Duodenal mucosa (tissue), 2 donors: Measurements from ENCODE around the gene CPNE2.

Source experiments
- H3K27ac ChIP-seq: one replicate; pipeline ENCODE4 v1.7.0; 2013; ENCODE audit warnings: low read depth, low read length
- H3K27me3 ChIP-seq, 2 donors: one replicate each; pipeline ENCODE4 v1.7.0; 2013; ENCODE audit warnings: low read length in 2 of 2, control low read depth in 1 of 2; ENCODE audit not compliant: insufficient read depth in 2 of 2, control insufficient read depth in 1 of 2
- H3K36me3 ChIP-seq, 2 donors: one replicate each; pipeline ENCODE4 v1.7.0; 2013; ENCODE audit warnings: low read length in 2 of 2, control low read depth in 1 of 2; ENCODE audit not compliant: insufficient read depth in 2 of 2, control insufficient read depth in 1 of 2
- H3K4me1 ChIP-seq, 2 donors: one replicate each; pipeline ENCODE4 v1.7.0; 2013; ENCODE audit warnings: low read length in 2 of 2, control low read depth in 1 of 2; ENCODE audit not compliant: insufficient read depth in 2 of 2, control insufficient read depth in 1 of 2
- H3K4me3 ChIP-seq, 2 donors: one replicate each; pipeline ENCODE4 v1.7.0; 2013; ENCODE audit warnings: low read length in 2 of 2, low read depth in 1 of 2
- H3K9ac ChIP-seq, 2 donors: one replicate each; pipeline ENCODE4 v1.7.0; 2013; ENCODE audit warnings: low read length in 2 of 2, low read depth in 1 of 2
- H3K9me3 ChIP-seq, 2 donors: one replicate each; pipeline ENCODE4 v1.7.0; 2013; ENCODE audit warnings: low read length in 2 of 2, control low read depth in 1 of 2; ENCODE audit not compliant: control insufficient read depth in 1 of 2

The CPNE2 gene

DNA sequence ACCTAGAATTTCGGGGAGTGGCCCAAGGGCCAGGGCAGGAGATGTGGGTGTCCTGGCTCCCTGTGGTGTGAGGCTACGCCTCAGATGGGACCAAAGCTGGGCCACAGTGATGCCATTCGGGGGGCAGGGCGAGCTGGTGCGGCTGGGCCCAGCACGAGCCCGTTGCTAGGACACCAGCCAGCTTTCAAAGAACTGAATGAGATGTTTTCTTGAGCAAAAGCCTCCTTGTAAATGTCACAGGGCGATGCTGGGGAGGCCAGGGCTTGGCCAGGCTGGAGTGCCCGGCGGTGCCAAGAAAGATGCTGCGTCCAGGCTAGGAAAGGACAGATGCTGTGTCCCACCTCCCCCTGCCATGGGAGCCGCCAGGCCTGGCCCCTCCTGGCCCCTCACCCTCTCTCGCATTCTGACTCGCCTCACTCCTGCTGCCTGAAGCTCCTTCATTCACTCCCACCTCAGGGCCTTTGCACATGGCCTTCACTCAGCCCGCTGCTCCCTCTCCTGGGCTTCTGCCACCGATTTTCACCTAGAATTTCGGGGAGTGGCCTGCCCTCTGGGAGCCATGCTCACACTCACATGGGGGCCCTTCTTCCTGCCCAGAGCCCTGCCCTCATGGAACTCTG lies 39.1 kb downstream of the CPNE2 start:
- H3K9me3 ChIP-seq: no peaks in the 10 kb centered on the region
- no peak overlapping the region for H3K4me3 ChIP-seq
- H3K27ac ChIP-seq: no peak overlapping the region
- no peaks in the 10 kb centered on the region for H3K36me3 ChIP-seq
- peaks cover 26 to 28% of the 10 kb centered on the region in 2 donors for H3K4me1 ChIP-seq
- no peaks in the 10 kb centered on the region for H3K27me3 ChIP-seq
- no peak overlapping the region for H3K9ac ChIP-seq

DNA sequence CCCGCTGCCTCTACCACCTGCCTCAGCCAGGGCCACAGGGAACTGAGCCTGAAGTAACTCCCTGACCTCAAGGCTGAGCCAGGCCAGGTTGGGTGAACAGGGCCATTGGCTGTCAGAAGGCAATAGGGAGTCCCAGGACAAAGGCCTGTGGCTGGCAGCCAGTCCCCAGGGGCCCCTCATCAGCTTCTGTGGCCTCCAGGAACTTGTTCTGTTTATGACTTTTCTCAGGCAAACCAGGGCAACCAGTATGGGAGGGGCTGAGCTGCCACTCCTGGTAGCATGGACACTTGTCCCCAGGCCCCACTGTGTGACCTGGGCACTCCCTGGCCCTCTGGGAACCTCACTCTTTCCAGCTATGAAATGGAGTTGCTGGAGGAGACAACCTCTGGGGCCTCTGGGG lies 40.1 kb downstream of the CPNE2 start:
- Histone ChIP-seq H3K4me3 (no peak overlapping the region), H3K27ac (no peak overlapping the region), H3K4me1 (peaks cover 26 to 28% of the 10 kb centered on the region in 2 donors), H3K9ac (no peak overlapping the region), H3K9me3 (no peaks in the 10 kb centered on the region), H3K36me3 (no peaks in the 10 kb centered on the region), H3K27me3 (no peaks in the 10 kb centered on the region)

DNA sequence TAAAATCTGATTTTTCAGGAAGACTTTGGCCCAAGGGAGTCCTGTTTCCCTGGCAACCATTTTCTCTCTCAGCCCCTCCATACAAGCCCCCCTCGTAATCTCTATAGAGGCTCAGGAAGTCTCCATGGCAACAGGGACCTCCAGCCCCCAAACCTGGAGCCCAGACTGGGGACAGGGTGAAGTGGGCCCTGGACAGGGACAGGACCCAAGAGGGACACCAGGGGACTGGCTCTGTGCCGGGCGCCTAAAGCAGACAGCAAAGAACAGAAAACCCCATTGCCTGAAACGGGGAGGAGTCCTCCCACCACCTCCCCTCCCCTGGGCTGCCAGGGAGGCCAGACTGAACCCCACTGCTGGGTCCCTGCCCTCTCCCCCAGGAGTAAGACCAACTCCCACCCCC lies 40.6 kb downstream of the CPNE2 start:
- no peak overlapping the region for H3K9ac ChIP-seq
- no peaks in the 10 kb centered on the region for H3K9me3 ChIP-seq
- no peak overlapping the region for H3K4me3 ChIP-seq
- no peaks in the 10 kb centered on the region for H3K36me3 ChIP-seq
- H3K4me1 ChIP-seq: peaks cover 26 to 28% of the 10 kb centered on the region in 2 donors
- no peaks in the 10 kb centered on the region for H3K27me3 ChIP-seq
- no peak overlapping the region for H3K27ac ChIP-seq

DNA sequence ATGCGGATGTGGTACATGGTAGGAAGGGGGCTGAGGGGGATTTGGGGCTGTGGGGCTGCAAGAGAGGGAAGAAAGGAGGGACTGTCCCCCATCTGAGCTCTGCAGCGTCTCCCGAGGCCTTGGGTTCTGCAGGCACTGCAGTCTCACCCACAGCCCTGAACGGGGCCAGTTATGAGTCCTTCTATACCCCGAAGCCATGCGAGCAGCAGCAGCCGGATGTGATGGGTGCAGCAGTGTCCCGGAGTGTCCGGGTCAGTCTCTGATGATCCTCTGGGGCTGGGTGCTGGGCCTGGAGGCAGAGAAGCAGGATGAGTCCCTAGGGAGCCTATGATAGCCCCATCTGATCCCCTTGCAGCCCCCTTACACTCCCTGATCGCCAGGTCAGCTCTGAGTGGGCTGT lies 41.5 kb downstream of the CPNE2 start:
- Histone ChIP-seq H3K9me3 (no peaks in the 10 kb centered on the region), H3K27me3 (no peaks in the 10 kb centered on the region), H3K4me3 (no peak overlapping the region), H3K4me1 (peaks cover 26 to 28% of the 10 kb centered on the region in 2 donors), H3K9ac (no peak overlapping the region), H3K36me3 (no peaks in the 10 kb centered on the region), H3K27ac (no peak overlapping the region)

DNA sequence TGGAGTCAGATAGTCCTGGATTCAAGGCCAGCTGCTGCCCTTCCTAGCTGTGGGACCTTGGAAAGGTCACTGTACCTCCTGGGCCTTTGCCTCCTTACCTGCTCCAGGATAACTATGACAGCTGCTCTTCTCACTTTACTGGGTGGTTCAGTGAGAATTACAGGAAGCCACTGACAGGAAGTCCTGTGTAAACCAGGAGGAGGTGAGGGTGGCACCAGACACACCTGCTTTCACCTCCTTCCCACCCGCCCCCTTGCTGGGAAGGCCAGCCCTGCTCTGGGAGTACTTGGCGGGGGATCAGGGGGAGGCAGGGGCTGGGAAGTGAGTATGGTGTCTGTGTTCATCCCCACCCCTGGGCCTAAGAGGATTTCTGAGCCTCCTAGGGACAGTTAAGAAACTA lies 42.6 kb downstream of the CPNE2 start:
- no peaks in the 10 kb centered on the region for H3K36me3 ChIP-seq
- H3K27me3 ChIP-seq: no peaks in the 10 kb centered on the region
- peak overlapping the region; percentile 14 to 20 for H3K9ac ChIP-seq
- H3K4me3 ChIP-seq: peak overlapping the region; percentile 32 to 40
- no peaks in the 10 kb centered on the region for H3K9me3 ChIP-seq
- no peak overlapping the region for H3K27ac ChIP-seq
- H3K4me1 ChIP-seq: peaks cover 28 to 29% of the 10 kb centered on the region in 2 donors

DNA sequence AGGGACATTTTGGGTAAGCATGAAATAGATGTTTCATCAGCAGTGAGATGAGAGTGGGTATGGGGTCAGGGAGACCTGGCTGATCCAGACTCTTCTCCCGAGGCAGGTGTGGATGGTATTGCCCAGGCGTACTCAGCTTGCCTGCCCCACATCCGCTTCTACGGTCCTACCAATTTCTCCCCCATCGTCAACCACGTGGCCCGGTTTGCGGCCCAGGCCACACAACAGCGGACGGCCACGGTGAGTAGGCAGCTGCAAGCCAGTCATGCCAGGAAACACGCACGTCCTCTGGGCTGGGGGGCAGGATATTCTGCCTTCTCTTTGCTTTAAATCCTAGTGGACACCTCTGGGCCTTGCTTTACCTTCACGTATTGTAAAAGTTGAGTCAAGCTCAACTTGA lies 44.7 kb downstream of the CPNE2 start:
- Histone ChIP-seq H3K4me3 (no peak overlapping the region), H3K9ac (no peak overlapping the region), H3K4me1 (peaks cover 27 to 29% of the 10 kb centered on the region in 2 donors), H3K9me3 (no peaks in the 10 kb centered on the region), H3K36me3 (no peaks in the 10 kb centered on the region), H3K27me3 (no peaks in the 10 kb centered on the region), H3K27ac (no peak overlapping the region)

DNA sequence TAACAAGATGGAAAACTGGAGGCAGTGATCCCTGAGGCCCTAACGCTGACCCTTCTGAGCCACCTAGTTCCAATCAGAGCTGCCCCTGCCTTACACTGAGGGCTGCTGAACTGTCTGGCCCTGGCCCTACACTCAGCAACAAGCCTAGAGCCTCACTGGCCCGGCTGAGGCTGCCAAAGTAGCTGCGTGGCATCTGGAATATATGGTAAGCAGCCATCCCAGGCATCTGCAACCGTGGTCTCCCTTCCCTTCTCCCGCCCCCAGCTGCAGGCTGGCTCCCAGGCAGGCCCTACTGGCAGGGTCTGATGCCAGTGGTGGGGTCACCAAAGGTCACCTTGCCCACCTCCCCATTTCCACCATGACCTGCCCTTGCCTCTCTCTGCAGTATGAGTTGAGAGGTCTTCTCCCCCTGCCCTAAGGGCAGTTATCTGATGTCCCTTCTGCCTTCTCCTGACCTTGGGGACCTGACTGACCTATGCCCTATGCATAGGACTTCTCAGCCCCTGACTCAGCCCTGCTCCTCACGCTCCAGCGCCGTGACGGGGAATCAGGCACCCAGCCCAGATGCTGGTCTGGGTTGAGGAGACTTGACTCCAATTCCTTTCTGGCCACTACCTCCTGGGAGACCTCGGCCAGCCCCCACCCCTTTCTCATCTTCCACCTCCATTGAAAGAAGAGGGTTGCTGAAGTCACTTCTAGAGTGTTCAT lies 45.3 kb downstream of the CPNE2 start:
- Histone ChIP-seq H3K9me3 (no peaks in the 10 kb centered on the region), H3K4me1 (peaks cover 25 to 27% of the 10 kb centered on the region in 2 donors), H3K4me3 (no peak overlapping the region), H3K27me3 (no peaks in the 10 kb centered on the region), H3K36me3 (no peaks in the 10 kb centered on the region), H3K9ac (no peak overlapping the region), H3K27ac (no peak overlapping the region)

DNA sequence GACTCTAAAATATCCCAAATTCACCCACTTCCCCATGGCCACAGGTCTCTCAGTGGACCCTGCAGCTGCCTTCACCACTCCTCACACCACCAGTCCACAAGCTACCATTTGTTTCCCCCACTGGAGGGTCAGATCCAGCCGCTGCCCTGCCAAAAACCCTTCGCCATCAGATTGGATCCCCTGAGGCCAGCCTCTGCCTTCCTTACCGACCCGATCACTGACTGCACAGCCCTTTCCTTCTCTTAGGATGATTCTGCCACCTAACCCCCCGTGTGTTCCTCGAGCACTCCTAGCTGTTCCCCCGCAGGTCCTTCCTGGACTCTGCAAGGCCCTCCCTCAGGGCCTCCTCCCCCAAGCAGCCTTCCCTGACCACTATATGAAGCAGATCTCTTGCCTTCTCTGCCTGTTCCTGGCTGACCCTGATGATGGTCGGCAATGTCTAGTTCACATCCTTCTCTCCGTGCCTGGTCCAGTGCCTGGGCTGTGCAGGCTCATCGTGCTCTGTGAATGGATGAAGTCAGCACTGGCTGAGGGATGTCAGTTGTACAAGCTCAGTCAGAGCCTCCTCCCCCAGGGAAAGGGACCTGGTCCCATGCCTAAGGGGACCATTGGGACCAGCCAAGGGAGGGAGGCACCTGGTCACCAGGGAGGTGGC lies 46.0 kb downstream of the CPNE2 start:
- Histone ChIP-seq H3K36me3 (no peaks in the 10 kb centered on the region), H3K27ac (no peak overlapping the region), H3K27me3 (no peaks in the 10 kb centered on the region), H3K9me3 (no peaks in the 10 kb centered on the region), H3K4me1 (peaks cover 31 to 32% of the 10 kb centered on the region in 2 donors), H3K9ac (no peak overlapping the region), H3K4me3 (no peak overlapping the region)

DNA sequence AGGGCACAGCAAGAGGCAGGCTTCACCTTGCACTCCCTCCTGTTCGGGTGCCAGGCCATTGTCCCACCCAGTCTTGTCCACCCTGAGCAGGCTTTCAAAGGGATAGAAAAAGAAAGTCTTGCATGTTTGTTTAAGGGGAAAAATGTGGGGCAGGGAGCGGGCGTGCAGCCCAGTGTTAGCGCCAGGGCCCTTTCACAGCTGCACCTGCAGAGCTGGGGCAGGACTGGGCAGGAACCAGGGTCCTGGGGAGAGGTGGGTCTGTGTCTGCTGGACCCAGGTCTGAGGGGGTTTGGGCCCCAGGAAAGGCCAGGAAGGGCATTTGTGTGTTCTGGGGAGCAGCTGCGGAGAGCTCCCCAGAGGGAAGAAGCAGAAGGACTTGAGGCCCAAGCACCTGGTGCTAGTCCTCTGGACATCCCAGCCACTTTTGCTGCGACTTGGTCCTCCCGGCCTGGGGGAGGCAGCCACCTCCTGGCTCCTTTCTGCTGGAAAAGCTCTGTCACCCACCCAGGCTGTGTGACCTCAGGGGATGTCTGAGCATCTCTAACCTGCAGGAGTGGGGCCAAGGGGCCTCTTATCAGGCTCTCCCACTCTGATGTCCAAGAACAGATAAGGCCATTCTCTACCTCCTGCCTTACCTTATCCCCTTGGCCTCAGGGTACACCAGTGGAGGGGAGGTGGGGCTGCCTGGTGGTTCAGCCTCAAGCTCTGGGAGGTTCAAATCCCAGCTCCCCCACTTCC lies 48.7 kb downstream of the CPNE2 start:
- H3K27ac ChIP-seq: no peak overlapping the region
- H3K36me3 ChIP-seq: no peaks in the 10 kb centered on the region
- no peaks in the 10 kb centered on the region for H3K27me3 ChIP-seq
- H3K9ac ChIP-seq: no peak overlapping the region
- H3K4me3 ChIP-seq: no peak overlapping the region
- peaks cover 26 to 34% of the 10 kb centered on the region in 2 donors for H3K4me1 ChIP-seq
- no peaks in the 10 kb centered on the region for H3K9me3 ChIP-seq
